ENCODE measurements around the gene CSMD2. TPM values are rescaled to one million over a fixed set of nuclear protein-coding genes. Genes with fewer than 3 reads are reported as not detected.

Gene CSMD2
- polyA plus RNA-seq, 1 of the 3 experiments (the other 2 are of a cell fraction), result not detected

DNA sequence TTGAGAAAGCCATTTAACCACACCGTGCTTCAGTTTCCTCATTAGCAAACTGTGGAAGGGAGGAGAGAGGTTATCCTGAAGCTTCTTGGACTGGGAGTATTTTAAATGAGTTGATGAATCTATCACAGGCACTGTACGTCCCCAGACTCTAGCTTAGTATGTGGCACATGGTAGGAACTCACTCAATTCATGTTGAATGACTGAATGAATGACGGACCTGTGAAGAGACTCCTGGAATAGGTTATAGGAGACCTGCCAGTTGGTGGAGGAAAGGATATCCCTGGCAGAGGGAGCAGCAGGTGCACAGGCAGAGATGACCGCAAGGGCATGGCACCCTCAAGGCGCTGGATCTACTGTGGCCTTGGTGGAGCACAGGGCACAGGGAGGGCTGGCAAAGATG, 182.6 kb downstream of the CSMD2 start:
- Histone ChIP-seq H4K20me1 (ENCODE audit: insufficient read depth) (no peaks in the 10 kb centered on the region), H3F3A (replicated peaks; ENCODE audit: insufficient read depth) (no peaks in the 10 kb centered on the region), H3K79me2 (ENCODE audit: insufficient read depth) (no peaks in the 10 kb centered on the region), H3K9me3 (no peaks in the 10 kb centered on the region), H3K4me2 (no peak overlapping the region), H3K27ac (ENCODE audit: low read depth in 2 of 2, low read length in 1 of 2) (no peak overlapping the region), H2AFZ (ENCODE audit: low read depth) (no peak overlapping the region), H3K9ac (no peak overlapping the region), H3K36me3 (replicated peaks in 1 of 2; ENCODE audit: control insufficient read depth in 1 of 2, insufficient read depth in 2 of 2, low read length in 1 of 2) (no peaks in the 10 kb centered on the region), H3K9me2 (no peaks in the 10 kb centered on the region), H3K4me3 (ENCODE audit: low read depth in 2 of 2, low read length in 1 of 2) (no peak overlapping the region), H3K27me3 (ENCODE audit: insufficient read depth) (no peaks in the 10 kb centered on the region), H3K4me1 (ENCODE audit: control insufficient read depth in 1 of 2, insufficient read depth in 2 of 2, low read depth in 1 of 2, low read length in 1 of 2) (peaks cover 0 to 11% of the 10 kb centered on the region in 2 experiments; a peak in 1 of 4 replicates)
- POLR2A ChIA-PET, result interaction anchor here (0.6 kb wide), 1 partner anchor 260 kb away, joined by 7 read pairs; no protein-coding TSS in a partner anchor
- WGBS (ENCODE audit: low lambda C conversion rate), result 31% methylated on average over 5 of the region's 5 CpGs
- TF ChIP-seq SIN3A (IDR thresholded peaks at IDR 0.05; ENCODE audit: borderline replicate concordance, low read depth, low read length) (no peak), YY1 (IDR thresholded peaks at IDR 0.05; ENCODE audit: low read depth) (no peak), MXI1 (IDR thresholded peaks at IDR 0.05; ENCODE audit: low read depth, low read length) (no peak), NRF1 (IDR thresholded peaks at IDR 0.05; ENCODE audit: low read depth, low read length) (no peak), FOXM1 (IDR thresholded peaks at IDR 0.05; ENCODE audit: low read depth) (no peak), CHD2 (IDR thresholded peaks at IDR 0.05; ENCODE audit: low read length, partially characterized antibody) (no peak), GATA2 (CRISPR knock-in tag; IDR thresholded peaks at IDR 0.05) (no peak), TAF1 (IDR thresholded peaks at IDR 0.05; ENCODE audit: borderline replicate concordance, low read depth, low read length) (no peak), EZH2phosphoT487 (IDR thresholded peaks at IDR 0.05; ENCODE audit: borderline replicate concordance, low read depth) (no peak), RXRA (IDR thresholded peaks at IDR 0.05; ENCODE audit: borderline replicate concordance, low read depth) (no peak), JUND (IDR thresholded peaks at IDR 0.05) (no peak), SMC3 (IDR thresholded peaks at IDR 0.05; ENCODE audit: low read depth, low read length) (no peak), NFIC (IDR thresholded peaks at IDR 0.05; ENCODE audit: borderline replicate concordance) (no peak)
- TF ChIP-seq, protein P1, sequence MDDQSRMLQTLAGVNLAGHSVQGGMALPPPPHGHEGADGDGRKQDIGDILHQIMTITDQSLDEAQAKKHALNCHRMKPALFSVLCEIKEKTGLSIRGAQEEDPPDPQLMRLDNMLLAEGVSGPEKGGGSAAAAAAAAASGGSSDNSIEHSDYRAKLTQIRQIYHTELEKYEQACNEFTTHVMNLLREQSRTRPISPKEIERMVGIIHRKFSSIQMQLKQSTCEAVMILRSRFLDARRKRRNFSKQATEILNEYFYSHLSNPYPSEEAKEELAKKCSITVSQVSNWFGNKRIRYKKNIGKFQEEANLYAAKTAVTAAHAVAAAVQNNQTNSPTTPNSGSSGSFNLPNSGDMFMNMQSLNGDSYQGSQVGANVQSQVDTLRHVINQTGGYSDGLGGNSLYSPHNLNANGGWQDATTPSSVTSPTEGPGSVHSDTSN (IDR thresholded peaks at IDR 0.05), result no peak
- TF ChIP-seq, protein P2, sequence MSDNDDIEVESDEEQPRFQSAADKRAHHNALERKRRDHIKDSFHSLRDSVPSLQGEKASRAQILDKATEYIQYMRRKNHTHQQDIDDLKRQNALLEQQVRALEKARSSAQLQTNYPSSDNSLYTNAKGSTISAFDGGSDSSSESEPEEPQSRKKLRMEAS (IDR thresholded peaks at IDR 0.05; ENCODE audit: low read depth), result no peak
- TF ChIP-seq, protein P3, sequence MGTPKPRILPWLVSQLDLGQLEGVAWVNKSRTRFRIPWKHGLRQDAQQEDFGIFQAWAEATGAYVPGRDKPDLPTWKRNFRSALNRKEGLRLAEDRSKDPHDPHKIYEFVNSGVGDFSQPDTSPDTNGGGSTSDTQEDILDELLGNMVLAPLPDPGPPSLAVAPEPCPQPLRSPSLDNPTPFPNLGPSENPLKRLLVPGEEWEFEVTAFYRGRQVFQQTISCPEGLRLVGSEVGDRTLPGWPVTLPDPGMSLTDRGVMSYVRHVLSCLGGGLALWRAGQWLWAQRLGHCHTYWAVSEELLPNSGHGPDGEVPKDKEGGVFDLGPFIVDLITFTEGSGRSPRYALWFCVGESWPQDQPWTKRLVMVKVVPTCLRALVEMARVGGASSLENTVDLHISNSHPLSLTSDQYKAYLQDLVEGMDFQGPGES (IDR thresholded peaks at IDR 0.05; ENCODE audit: low read depth, low read length), result no peak
- TF ChIP-seq, protein P4, sequence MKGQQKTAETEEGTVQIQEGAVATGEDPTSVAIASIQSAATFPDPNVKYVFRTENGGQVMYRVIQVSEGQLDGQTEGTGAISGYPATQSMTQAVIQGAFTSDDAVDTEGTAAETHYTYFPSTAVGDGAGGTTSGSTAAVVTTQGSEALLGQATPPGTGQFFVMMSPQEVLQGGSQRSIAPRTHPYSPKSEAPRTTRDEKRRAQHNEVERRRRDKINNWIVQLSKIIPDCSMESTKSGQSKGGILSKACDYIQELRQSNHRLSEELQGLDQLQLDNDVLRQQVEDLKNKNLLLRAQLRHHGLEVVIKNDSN (IDR thresholded peaks at IDR 0.05; ENCODE audit: borderline replicate concordance, low read depth), result no peak
- TF ChIP-seq, protein P5, sequence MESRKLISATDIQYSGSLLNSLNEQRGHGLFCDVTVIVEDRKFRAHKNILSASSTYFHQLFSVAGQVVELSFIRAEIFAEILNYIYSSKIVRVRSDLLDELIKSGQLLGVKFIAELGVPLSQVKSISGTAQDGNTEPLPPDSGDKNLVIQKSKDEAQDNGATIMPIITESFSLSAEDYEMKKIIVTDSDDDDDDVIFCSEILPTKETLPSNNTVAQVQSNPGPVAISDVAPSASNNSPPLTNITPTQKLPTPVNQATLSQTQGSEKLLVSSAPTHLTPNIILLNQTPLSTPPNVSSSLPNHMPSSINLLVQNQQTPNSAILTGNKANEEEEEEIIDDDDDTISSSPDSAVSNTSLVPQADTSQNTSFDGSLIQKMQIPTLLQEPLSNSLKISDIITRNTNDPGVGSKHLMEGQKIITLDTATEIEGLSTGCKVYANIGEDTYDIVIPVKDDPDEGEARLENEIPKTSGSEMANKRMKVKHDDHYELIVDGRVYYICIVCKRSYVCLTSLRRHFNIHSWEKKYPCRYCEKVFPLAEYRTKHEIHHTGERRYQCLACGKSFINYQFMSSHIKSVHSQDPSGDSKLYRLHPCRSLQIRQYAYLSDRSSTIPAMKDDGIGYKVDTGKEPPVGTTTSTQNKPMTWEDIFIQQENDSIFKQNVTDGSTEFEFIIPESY (IDR thresholded peaks at IDR 0.05; ENCODE audit: borderline replicate concordance, low read depth), result no peak
- CTCF ChIA-PET, result no interaction called here
- DNase-seq, result no peak
